22Rv1 (cell line): ENCODE results near the gene MYO1D.

Experiments used
- ZFX ChIP-seq: fragments of 450-650 bp; IDR thresholded peaks from 2 replicates; pipeline ENCODE4 v1.6.1; 2017; ENCODE audit warnings: antibody characterized with exemption, borderline replicate concordance
- TF ChIP-seq, protein P1 (sequence below): fragments of 450-650 bp; IDR thresholded peaks from 2 replicates; pipeline ENCODE4 v1.5.1; 2017; ENCODE audit warnings: mild to moderate bottlenecking

DNA sequence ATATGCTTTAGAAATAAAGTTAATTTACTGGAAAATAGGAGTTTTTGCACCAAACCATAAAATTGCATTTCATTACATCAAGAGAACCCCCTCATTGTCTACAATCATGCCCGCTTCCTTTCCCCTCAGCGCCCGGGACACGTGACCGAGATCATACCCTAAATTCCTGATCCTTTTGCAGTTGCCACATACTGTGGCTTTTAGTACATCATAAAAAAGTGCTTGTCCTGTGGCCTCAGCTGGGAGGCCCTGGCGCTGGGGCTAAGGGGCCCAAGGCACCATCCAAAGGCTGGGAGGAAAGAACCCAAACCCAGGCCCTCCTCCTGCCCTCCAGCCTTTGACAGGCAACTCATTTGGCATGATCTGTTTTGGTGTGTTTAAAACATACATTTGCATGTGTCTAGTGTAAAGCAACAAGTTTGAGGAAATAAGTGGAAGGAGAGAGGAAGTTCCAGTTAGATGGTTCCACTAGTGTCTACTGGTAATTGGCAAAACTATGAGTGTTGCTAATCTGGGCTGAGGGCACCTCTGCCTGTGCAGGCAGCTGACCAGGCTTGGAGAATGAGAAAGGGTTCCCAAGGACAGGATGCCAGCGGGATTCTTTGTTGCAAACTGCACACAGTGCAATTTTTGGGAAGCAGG, 384.2 kb downstream of the MYO1D start:
- TF ChIP-seq, protein P1, sequence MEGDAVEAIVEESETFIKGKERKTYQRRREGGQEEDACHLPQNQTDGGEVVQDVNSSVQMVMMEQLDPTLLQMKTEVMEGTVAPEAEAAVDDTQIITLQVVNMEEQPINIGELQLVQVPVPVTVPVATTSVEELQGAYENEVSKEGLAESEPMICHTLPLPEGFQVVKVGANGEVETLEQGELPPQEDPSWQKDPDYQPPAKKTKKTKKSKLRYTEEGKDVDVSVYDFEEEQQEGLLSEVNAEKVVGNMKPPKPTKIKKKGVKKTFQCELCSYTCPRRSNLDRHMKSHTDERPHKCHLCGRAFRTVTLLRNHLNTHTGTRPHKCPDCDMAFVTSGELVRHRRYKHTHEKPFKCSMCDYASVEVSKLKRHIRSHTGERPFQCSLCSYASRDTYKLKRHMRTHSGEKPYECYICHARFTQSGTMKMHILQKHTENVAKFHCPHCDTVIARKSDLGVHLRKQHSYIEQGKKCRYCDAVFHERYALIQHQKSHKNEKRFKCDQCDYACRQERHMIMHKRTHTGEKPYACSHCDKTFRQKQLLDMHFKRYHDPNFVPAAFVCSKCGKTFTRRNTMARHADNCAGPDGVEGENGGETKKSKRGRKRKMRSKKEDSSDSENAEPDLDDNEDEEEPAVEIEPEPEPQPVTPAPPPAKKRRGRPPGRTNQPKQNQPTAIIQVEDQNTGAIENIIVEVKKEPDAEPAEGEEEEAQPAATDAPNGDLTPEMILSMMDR, result no peak
- no peak for TF ChIP-seq ZFX
